Measurements from ENCODE around the gene CASP12. TPM values are rescaled to one million over a fixed set of nuclear protein-coding genes. Genes with fewer than 3 reads are reported as not detected.

CASP12 gene
- total and polyA plus RNA-seq, 2 of the 4 experiments (the other 2 are of a cell fraction) = 0.07 TPM; not detected in 1

GRCh38 chr11:104844451-104844850, 53.8 kb downstream of the CASP12 start:
- Histone ChIP-seq H2BK120ac (ENCODE audit: low read depth, low read length) (no peak overlapping the region), H4K8ac (ENCODE audit: low read depth in 2 of 2, low read length in 2 of 2) (no peak overlapping the region), H2AK9ac (replicated peaks; ENCODE audit: low read depth, low read length, poor library complexity) (no peak overlapping the region), H3K9me1 (ENCODE audit: insufficient read depth, low read length) (no peaks in the 10 kb centered on the region), H3K27ac (ENCODE audit: insufficient read depth, low read length) (no peak overlapping the region), H3K4me3 (ENCODE audit: insufficient read depth, low read depth, low read length) (no peak overlapping the region), H3K9me3 (ENCODE audit: control insufficient read depth, insufficient read depth, low read length) (no peaks in the 10 kb centered on the region), H3K27me3 (ENCODE audit: control insufficient read depth, insufficient read depth, low read length) (no peaks in the 10 kb centered on the region), H2BK5ac (ENCODE audit: low read depth, low read length, poor library complexity, severe bottlenecking) (no peak overlapping the region), H2BK15ac (ENCODE audit: low read depth, low read length) (no peak overlapping the region), H3K79me1 (ENCODE audit: low read depth in 1 of 2, low read length in 2 of 2) (no peaks in the 10 kb centered on the region), H3K23ac (ENCODE audit: low read depth, low read length) (no peak overlapping the region), H3K36me3 (ENCODE audit: control insufficient read depth, insufficient read depth, low read length) (no peaks in the 10 kb centered on the region), H2BK20ac (ENCODE audit: low read depth, low read length) (no peak overlapping the region), H4K5ac (ENCODE audit: low read depth, low read length) (no peak overlapping the region), H4K20me1 (ENCODE audit: insufficient read depth, low read length) (no peaks in the 10 kb centered on the region), H3K4ac (ENCODE audit: low read depth, low read length) (no peak overlapping the region), H4K91ac (ENCODE audit: insufficient read depth, low read depth, low read length) (no peak overlapping the region), H3K18ac (ENCODE audit: low read depth, low read length) (no peak overlapping the region), H3K4me2 (ENCODE audit: low read depth, low read length) (no peak overlapping the region), H3K4me1 (ENCODE audit: control insufficient read depth, insufficient read depth, low read length) (no peaks in the 10 kb centered on the region), H2AFZ (replicated peaks; ENCODE audit: low read length, poor library complexity) (no peak overlapping the region), H3K9ac (ENCODE audit: low read depth, low read length) (no peak overlapping the region), H2AK5ac (ENCODE audit: low read depth, low read length) (no peak overlapping the region), H3K14ac (replicated peaks; ENCODE audit: low read depth, low read length) (no peak overlapping the region), H3K56ac (ENCODE audit: extremely low read depth, insufficient read depth, low read length) (no peak overlapping the region)
- ChIA-PET CTCF (no interaction called here), POLR2A (ENCODE audit: unreplicated experiment) (no interaction called here)
- intact Hi-C loops (cut with micrococcal nuclease) (no loop called here), dilution Hi-C loops (cut with HindIII; ENCODE audit: low sequenced_read_pairs, unreplicated experiment) (no loop called here), in situ Hi-C loops (cut with MboI; ENCODE audit: low sequenced_read_pairs) (no loop called here)
- WGBS, 2 experiments (ENCODE audit: extremely low coverage in 2 of 2, insufficient read length in 1 of 2) = no CpG with 5 or more reads among the region's 1 CpG
- BruUV-seq (replicated peaks) = no TSS peak
- ATAC-seq (ENCODE audit: low read depth) (no peak), DNase-seq (no peak)
- TF ChIP-seq MXI1 (IDR thresholded peaks at IDR 0.05; ENCODE audit: borderline replicate concordance, low read depth, low read length) (no peak), CEBPB (IDR thresholded peaks at IDR 0.05; ENCODE audit: low read depth, low read length) (no peak), RAD21 (IDR thresholded peaks at IDR 0.05; ENCODE audit: low read length) (no peak), CHD1 (IDR thresholded peaks at IDR 0.05; ENCODE audit: low read depth, low read length) (no peak), FOS (IDR thresholded peaks at IDR 0.05; ENCODE audit: low read depth, low read length) (no peak), MAFK (IDR thresholded peaks at IDR 0.05; ENCODE audit: low read depth, low read length) (no peak), SMC3 (IDR thresholded peaks at IDR 0.05; ENCODE audit: low read depth, low read length) (no peak), RCOR1 (IDR thresholded peaks at IDR 0.05; ENCODE audit: insufficient replicate concordance, low read length) (no peak), NFE2L2 (IDR thresholded peaks at IDR 0.05; ENCODE audit: low read depth, low read length) (no peak), RFX5 (IDR thresholded peaks at IDR 0.05; ENCODE audit: low read depth, low read length) (no peak), POLR2A (IDR thresholded peaks at IDR 0.05; ENCODE audit: low read depth, low read length) (no peak), MAZ (IDR thresholded peaks at IDR 0.05; ENCODE audit: borderline replicate concordance, low read depth, low read length) (no peak), BHLHE40 (IDR thresholded peaks at IDR 0.05; ENCODE audit: low read depth, low read length) (no peak)
- TF ChIP-seq, protein P1, sequence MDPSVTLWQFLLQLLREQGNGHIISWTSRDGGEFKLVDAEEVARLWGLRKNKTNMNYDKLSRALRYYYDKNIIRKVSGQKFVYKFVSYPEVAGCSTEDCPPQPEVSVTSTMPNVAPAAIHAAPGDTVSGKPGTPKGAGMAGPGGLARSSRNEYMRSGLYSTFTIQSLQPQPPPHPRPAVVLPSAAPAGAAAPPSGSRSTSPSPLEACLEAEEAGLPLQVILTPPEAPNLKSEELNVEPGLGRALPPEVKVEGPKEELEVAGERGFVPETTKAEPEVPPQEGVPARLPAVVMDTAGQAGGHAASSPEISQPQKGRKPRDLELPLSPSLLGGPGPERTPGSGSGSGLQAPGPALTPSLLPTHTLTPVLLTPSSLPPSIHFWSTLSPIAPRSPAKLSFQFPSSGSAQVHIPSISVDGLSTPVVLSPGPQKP (IDR thresholded peaks at IDR 0.05; ENCODE audit: borderline replicate concordance, low read depth, low read length) = no peak
- TF ChIP-seq, protein P2, sequence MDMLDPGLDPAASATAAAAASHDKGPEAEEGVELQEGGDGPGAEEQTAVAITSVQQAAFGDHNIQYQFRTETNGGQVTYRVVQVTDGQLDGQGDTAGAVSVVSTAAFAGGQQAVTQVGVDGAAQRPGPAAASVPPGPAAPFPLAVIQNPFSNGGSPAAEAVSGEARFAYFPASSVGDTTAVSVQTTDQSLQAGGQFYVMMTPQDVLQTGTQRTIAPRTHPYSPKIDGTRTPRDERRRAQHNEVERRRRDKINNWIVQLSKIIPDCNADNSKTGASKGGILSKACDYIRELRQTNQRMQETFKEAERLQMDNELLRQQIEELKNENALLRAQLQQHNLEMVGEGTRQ (IDR thresholded peaks at IDR 0.05; ENCODE audit: low read depth, low read length) = no peak
- TF ChIP-seq, protein P3, sequence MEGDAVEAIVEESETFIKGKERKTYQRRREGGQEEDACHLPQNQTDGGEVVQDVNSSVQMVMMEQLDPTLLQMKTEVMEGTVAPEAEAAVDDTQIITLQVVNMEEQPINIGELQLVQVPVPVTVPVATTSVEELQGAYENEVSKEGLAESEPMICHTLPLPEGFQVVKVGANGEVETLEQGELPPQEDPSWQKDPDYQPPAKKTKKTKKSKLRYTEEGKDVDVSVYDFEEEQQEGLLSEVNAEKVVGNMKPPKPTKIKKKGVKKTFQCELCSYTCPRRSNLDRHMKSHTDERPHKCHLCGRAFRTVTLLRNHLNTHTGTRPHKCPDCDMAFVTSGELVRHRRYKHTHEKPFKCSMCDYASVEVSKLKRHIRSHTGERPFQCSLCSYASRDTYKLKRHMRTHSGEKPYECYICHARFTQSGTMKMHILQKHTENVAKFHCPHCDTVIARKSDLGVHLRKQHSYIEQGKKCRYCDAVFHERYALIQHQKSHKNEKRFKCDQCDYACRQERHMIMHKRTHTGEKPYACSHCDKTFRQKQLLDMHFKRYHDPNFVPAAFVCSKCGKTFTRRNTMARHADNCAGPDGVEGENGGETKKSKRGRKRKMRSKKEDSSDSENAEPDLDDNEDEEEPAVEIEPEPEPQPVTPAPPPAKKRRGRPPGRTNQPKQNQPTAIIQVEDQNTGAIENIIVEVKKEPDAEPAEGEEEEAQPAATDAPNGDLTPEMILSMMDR (conservative IDR thresholded peaks at IDR 0.05; ENCODE audit: low read depth, low read length) = no peak
